Stomach (tissue), 9 donors: ENCODE measurements around the gene MTMR10. TPM values are rescaled to one million over a fixed set of nuclear protein-coding genes. Genes with fewer than 3 reads are reported as not detected.

Experiments used
- DNase-seq, 2 donors: peaks; one replicate each; pipeline versions ENCODE4 v3.0.0 to v3.0.0-alpha.2; 2013 to 2019
- H3K27ac ChIP-seq, 5 donors: fragments of 200-600 bp in 4 of 5; sonication (generic) in 4 of 5; one replicate each; pipeline ENCODE4 v1.5.1; 2013 to 2019; ENCODE audit warnings: mild to moderate bottlenecking in 1 of 5, moderate library complexity in 1 of 5
- H3K27me3 ChIP-seq, 3 donors: fragments of 200-600 bp; sonication (generic); one replicate each; pipeline ENCODE4 v1.5.1; 2017 to 2019; ENCODE audit warnings: mixed run types in 1 of 3
- H3K36me3 ChIP-seq, 4 donors: fragments of 200-600 bp; sonication (generic); 1 replicate in 3 of 4; 2 replicates in 1 of 4; pipeline ENCODE4 v1.5.1; 2016 to 2019
- H3K4me1 ChIP-seq, 4 donors: fragments of 200-600 bp; sonication (generic); one replicate each; pipeline ENCODE4 v1.5.1; 2016 to 2019
- H3K4me3 ChIP-seq, 4 donors: fragments of 200-600 bp; sonication (generic) in 3 of 4; one replicate each; pipeline ENCODE4 v1.5.1; 2016 to 2019; ENCODE audit warnings: mild to moderate bottlenecking in 1 of 4
- H3K9me3 ChIP-seq, 4 donors: fragments of 200-600 bp; sonication (generic); one replicate each; pipeline ENCODE4 v1.5.1; 2016 to 2019
- EP300 ChIP-seq: sonication (generic); formaldehyde crosslinking; IDR thresholded peaks from one replicate; pipeline ENCODE4 v1.6.1; 2017; ENCODE audit warnings: antibody characterized with exemption
- POLR2A ChIP-seq, 4 donors: fragments of 450-650 bp; IDR thresholded peaks; one replicate each; pipeline ENCODE4 v1.6.1; 2016; ENCODE audit warnings: antibody characterized with exemption in 4 of 4, control low read depth in 2 of 4, mild to moderate bottlenecking in 1 of 4, moderate library complexity in 1 of 4
- POLR2AphosphoS5 ChIP-seq, 3 donors: sonication (generic); formaldehyde crosslinking; IDR thresholded peaks; one replicate each; pipeline ENCODE4 v1.6.1; 2016; ENCODE audit warnings: antibody characterized with exemption in 3 of 3
- WGBS, 5 donors: extraction: QIAGEN DNeasy Blood & Tissue Kit in 3 of 5; methylation state at CpG; one replicate each; pipeline versions ENCODE4 v1.1.5 to v1.1.7; 2013 to 2018; 5-methylcytosine and 5-hydroxymethylcytosine counted together
- intact Hi-C: fragments of 100-400 bp; cut with DNase I; formaldehyde crosslinking; loops from one replicate; pipeline ENCODE4 v1.15.1; 2023; ENCODE audit warnings: low total_unique reads
- polyA plus RNA-seq, 3 donors: library from polyadenylated mRNA; stranded (reverse); fragments of 200-250 nt; gene quantifications; one replicate each; pipeline ENCODE4 v1.2.3, GENCODE V29; 2013
- small RNA-seq, 4 donors: library from RNA; depleted of rRNA; stranded (forward); fragments of <200 nt; gene quantifications; one replicate each; pipeline ENCODE3, GENCODE V24; 2016
- total RNA-seq, 5 donors: library from RNA; depleted of rRNA; stranded (reverse); fragments of >200 nt; gene quantifications; one replicate each; pipeline versions ENCODE4 v1.1.0 to v1.2.3, GENCODE V29; 2014 to 2016
- TF ChIP-seq, protein P1 (sequence below), 7 experiments: fragments of 450-650 bp in 4 of 7; fragments of 200-600 bp in 3 of 7; sonication (generic) in 3 of 7; IDR thresholded peaks; one replicate each; pipeline ENCODE4 v1.5.1; 2016 to 2019; ENCODE audit warnings: antibody characterized with exemption in 7 of 7, control low read depth in 2 of 7, mild to moderate bottlenecking in 1 of 7
- donor health status: healthy with polysubstance abuse.
- donor health status: Bipolar disorder and iron deficiency.
- donor health status: healthy.

Gene MTMR10
- total and polyA plus RNA-seq, 8 donors, result 4.9 to 118 (median 26.5) TPM

DNA sequence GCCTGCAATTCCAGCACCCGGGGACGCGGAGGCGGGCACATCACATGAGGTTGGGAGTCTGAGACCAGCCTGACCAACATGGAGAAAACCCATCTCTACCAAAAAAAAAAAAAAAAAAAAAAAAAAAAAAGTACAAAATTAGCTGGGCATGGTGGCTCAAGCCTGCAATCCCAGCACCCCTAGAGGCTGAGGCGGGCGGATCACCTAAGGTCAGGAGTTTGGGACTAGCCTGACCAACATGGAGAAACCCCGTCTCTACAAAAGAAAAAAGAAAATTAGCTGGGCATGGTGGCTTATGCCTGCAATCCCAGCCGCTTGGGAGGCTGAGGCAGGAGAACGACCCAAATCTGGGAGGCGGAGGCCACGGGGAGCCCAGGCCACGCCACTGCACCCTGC is 95.2 kb downstream of the MTMR10 start:
- no peaks in the 10 kb centered on the region for H3K27me3 ChIP-seq
- no peaks in the 10 kb centered on the region for H3K9me3 ChIP-seq
- no peaks in the 10 kb centered on the region for H3K36me3 ChIP-seq
- H3K27ac ChIP-seq, result no peak overlapping the region
- H3K4me3 ChIP-seq, result no peak overlapping the region
- intact Hi-C loops, result no loop called here
- no peak for DNase-seq
- 84 to 100% (median 89%) methylated on average over 9 to 12 of the region's 12 CpGs for WGBS, 5 donors
- peaks cover 0 to under 1% (median 0%) of the 10 kb centered on the region in 4 donors for H3K4me1 ChIP-seq
- TF ChIP-seq POLR2AphosphoS5 (IDR thresholded peaks at IDR 0.05), result no peak
- TF ChIP-seq, protein P1, sequence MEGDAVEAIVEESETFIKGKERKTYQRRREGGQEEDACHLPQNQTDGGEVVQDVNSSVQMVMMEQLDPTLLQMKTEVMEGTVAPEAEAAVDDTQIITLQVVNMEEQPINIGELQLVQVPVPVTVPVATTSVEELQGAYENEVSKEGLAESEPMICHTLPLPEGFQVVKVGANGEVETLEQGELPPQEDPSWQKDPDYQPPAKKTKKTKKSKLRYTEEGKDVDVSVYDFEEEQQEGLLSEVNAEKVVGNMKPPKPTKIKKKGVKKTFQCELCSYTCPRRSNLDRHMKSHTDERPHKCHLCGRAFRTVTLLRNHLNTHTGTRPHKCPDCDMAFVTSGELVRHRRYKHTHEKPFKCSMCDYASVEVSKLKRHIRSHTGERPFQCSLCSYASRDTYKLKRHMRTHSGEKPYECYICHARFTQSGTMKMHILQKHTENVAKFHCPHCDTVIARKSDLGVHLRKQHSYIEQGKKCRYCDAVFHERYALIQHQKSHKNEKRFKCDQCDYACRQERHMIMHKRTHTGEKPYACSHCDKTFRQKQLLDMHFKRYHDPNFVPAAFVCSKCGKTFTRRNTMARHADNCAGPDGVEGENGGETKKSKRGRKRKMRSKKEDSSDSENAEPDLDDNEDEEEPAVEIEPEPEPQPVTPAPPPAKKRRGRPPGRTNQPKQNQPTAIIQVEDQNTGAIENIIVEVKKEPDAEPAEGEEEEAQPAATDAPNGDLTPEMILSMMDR (IDR thresholded peaks at IDR 0.05), result no peak
- TF ChIP-seq POLR2A (IDR thresholded peaks at IDR 0.05), result no peak
- TF ChIP-seq EP300, result no peak

- Histone ChIP-seq H3K9me3 (no peaks in the 10 kb centered on the region), H3K36me3 (no peaks in the 10 kb centered on the region), H3K27ac (no peak overlapping the region), H3K4me1 (peaks cover 0 to 4% (median under 1%) of the 10 kb centered on the region in 4 donors), H3K4me3 (no peak overlapping the region), H3K27me3 (no peaks in the 10 kb centered on the region)
- intact Hi-C loops, result no loop called here
- no peak for DNase-seq
- WGBS, 5 donors, result 89 to 91% (median 90%) methylated on average over 31 to 33 of the region's 33 CpGs
- no peak for TF ChIP-seq EP300
- TF ChIP-seq POLR2A (IDR thresholded peaks at IDR 0.05), result no peak
- no peak for TF ChIP-seq POLR2AphosphoS5 (IDR thresholded peaks at IDR 0.05)
- TF ChIP-seq, protein P1 (IDR thresholded peaks at IDR 0.05), result no peak
These were observed 95.8 kb downstream of the MTMR10 start for GRCh38 chr15:30895461-30896210.

- TF ChIP-seq POLR2A (IDR thresholded peaks at IDR 0.05), result no peak
- no peak for TF ChIP-seq POLR2AphosphoS5 (IDR thresholded peaks at IDR 0.05)
- TF ChIP-seq EP300, result no peak
- TF ChIP-seq, protein P1 (IDR thresholded peaks at IDR 0.05), result no peak
- Histone ChIP-seq H3K9me3 (no peaks in the 10 kb centered on the region), H3K4me1 (peaks cover 0 to 6% (median 2%) of the 10 kb centered on the region in 4 donors), H3K27me3 (no peaks in the 10 kb centered on the region), H3K4me3 (no peak overlapping the region), H3K36me3 (no peaks in the 10 kb centered on the region), H3K27ac (no peak overlapping the region)
- WGBS, 5 donors, result 42 to 68% (median 57%) methylated on average over 4 of the region's 4 CpGs
- no peak for DNase-seq
- intact Hi-C loops, result no loop called here
These were observed 102.2 kb downstream of the MTMR10 start for GRCh38 chr15:30889196-30889595.

Small RNA genes within 50 kb of the gene (small RNA-seq; reads per million reads assigned to genes)
- gene RNU6-466P, result 0 reads per million in 4 donors

Other genes with a start within 250 kb of the MTMR10 start
- gene FAN1, start 87.7 kb downstream of the MTMR10 start, total RNA-seq, result 10 to 100 TPM; 17.1 to 83.0 (median 29.2) TPM
- 1 to 10 TPM; 5.7 to 9.4 (median 6.0) TPM for gene FAN1, start 87.7 kb downstream of the MTMR10 start, polyA plus RNA-seq
- gene TRPM1, start 110.1 kb upstream of the MTMR10 start, total RNA-seq, result not detected
- gene TRPM1, start 110.1 kb upstream of the MTMR10 start, polyA plus RNA-seq, result under 1 TPM in 1 of 3 donors, not detected in 2; 0.15 TPM